Endodermal cell (in vitro differentiated cells): ENCODE measurements around the gene MAPKAPK2. TPM values are rescaled to one million over a fixed set of nuclear protein-coding genes. Genes with fewer than 3 reads are reported as not detected.

Source experiments
- DNase-seq: peaks from one replicate; pipeline ENCODE4 v3.0.0-alpha.2; 2017
- H3K27ac ChIP-seq: 2 replicates; pipeline ENCODE4 v1.5.1; 2013; ENCODE audit warnings: mild to moderate bottlenecking, low read depth, low read length, moderate library complexity
- H3K27me3 ChIP-seq: 2 replicates; pipeline ENCODE4 v1.6.1; 2013; ENCODE audit warnings: mild to moderate bottlenecking, low read length, moderate library complexity; ENCODE audit not compliant: insufficient read depth, control insufficient read depth, poor library complexity, severe bottlenecking
- H3K36me3 ChIP-seq: 2 replicates; pipeline ENCODE4 v1.7.0; 2013; ENCODE audit warnings: mild to moderate bottlenecking, low read length, moderate library complexity; ENCODE audit not compliant: control insufficient read depth, insufficient read depth
- H3K4me1 ChIP-seq: one replicate; pipeline ENCODE4 v1.7.0; 2013; ENCODE audit warnings: low read length; ENCODE audit not compliant: control insufficient read depth, insufficient read depth
- H3K4me3 ChIP-seq: 2 replicates; pipeline ENCODE4 v1.5.1; 2013; ENCODE audit warnings: mild to moderate bottlenecking, low read length, moderate library complexity
- H3K9ac ChIP-seq: 2 replicates; pipeline ENCODE4 v1.6.1; 2013; ENCODE audit warnings: mild to moderate bottlenecking, low read length, moderate library complexity; ENCODE audit not compliant: poor library complexity, severe bottlenecking; ENCODE audit errors: extremely low read depth
- H3K9me3 ChIP-seq: 2 replicates; pipeline ENCODE4 v1.6.1; 2013; ENCODE audit warnings: mild to moderate bottlenecking, low read length, moderate library complexity; ENCODE audit not compliant: control insufficient read depth
- H3K27ac Mint-ChIP-seq: 2 replicates; pipeline ENCODE4 v1.8.0; 2020; ENCODE audit warnings: mixed read lengths
- H3K27me3 Mint-ChIP-seq: 2 replicates; pipeline ENCODE4 v1.8.0; 2021; ENCODE audit warnings: mild to moderate bottlenecking, mixed read lengths; ENCODE audit not compliant: insufficient read depth
- H3K36me3 Mint-ChIP-seq: 2 replicates; pipeline ENCODE4 v1.8.0; 2020; ENCODE audit warnings: low read depth, mixed read lengths
- H3K4me1 Mint-ChIP-seq: 2 replicates; pipeline ENCODE4 v1.8.0; 2020; ENCODE audit warnings: mixed read lengths
- H3K4me3 Mint-ChIP-seq: 2 replicates; pipeline ENCODE4 v1.8.0; 2020; ENCODE audit warnings: mild to moderate bottlenecking, moderate library complexity, mixed read lengths
- H3K9me3 Mint-ChIP-seq: 2 replicates; pipeline ENCODE4 v1.8.0; 2020; ENCODE audit warnings: mild to moderate bottlenecking, mixed read lengths
- WGBS, 2 experiments: methylation state at CpG; one replicate each; pipeline versions ENCODE4 v1.1.5 to v1.1.7; 2013; ENCODE audit warnings: missing lambda C conversion rate in 2 of 2, mixed read lengths in 1 of 2; ENCODE audit not compliant: insufficient coverage in 1 of 2, insufficient read length in 1 of 2; 5-methylcytosine and 5-hydroxymethylcytosine counted together
- total RNA-seq, 2 donors: library from RNA; stranded (reverse); fragmentation: NEBNext Ultra II Directional in 1 of 2; extraction: Animal tissue kit (Norgen Biotek cat#: 25700) in 1 of 2; gene quantifications; 2 replicates in 1 of 2; 3 replicates in 1 of 2; pipeline ENCODE4 v1.2.1, GENCODE V29; 2021
- TF ChIP-seq, protein P1 (sequence below): fragments of 200-600 bp; sonication (generic); conservative IDR thresholded peaks from 2 replicates; pipeline ENCODE4 v1.5.0; 2021; ENCODE audit warnings: antibody characterized with exemption, mild to moderate bottlenecking

MAPKAPK2 gene
- total RNA-seq, 2 donors from 2014 or later, result 72.8 to 79.7 TPM

DNA sequence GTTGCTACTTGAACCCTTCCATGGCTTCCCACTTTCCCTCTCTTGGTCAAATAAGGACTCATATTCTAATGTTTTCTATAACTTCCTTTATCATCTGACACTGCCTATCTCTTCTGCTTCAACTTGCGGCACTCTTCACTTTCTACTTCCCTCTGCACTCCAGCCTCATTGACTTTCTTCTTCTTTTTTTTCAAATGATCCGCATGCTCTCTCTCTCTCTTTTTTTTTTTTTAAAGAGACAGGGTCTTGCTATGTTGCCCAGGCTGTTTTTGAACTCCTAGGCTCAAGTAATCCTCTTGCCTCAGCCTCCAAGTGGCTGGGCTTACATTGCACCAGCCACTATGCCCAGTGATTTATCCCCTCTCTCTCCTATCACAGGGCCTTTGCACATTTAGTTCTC lies 94.9 kb downstream of the MAPKAPK2 start:
- no peak for DNase-seq
- Histone ChIP-seq H3K27me3 (no peaks in the 10 kb centered on the region), H3K36me3 (no peaks in the 10 kb centered on the region), H3K9me3 (no peaks in the 10 kb centered on the region), H3K4me1 (peaks cover 7% of the 10 kb centered on the region), H3K4me3 (no peak overlapping the region), H3K9ac (no peak overlapping the region), H3K27ac (no peak overlapping the region)
- Mint-ChIP-seq H3K27ac (no peak overlapping the region), H3K9me3 (no peaks in the 10 kb centered on the region), H3K4me1 (peaks cover 14% of the 10 kb centered on the region), H3K4me3 (no peak overlapping the region), H3K27me3 (no peaks in the 10 kb centered on the region), H3K36me3 (no peaks in the 10 kb centered on the region)
- 88 to 93% methylated on average over 2 of the region's 2 CpGs for WGBS, 2 experiments
- TF ChIP-seq, protein P1, sequence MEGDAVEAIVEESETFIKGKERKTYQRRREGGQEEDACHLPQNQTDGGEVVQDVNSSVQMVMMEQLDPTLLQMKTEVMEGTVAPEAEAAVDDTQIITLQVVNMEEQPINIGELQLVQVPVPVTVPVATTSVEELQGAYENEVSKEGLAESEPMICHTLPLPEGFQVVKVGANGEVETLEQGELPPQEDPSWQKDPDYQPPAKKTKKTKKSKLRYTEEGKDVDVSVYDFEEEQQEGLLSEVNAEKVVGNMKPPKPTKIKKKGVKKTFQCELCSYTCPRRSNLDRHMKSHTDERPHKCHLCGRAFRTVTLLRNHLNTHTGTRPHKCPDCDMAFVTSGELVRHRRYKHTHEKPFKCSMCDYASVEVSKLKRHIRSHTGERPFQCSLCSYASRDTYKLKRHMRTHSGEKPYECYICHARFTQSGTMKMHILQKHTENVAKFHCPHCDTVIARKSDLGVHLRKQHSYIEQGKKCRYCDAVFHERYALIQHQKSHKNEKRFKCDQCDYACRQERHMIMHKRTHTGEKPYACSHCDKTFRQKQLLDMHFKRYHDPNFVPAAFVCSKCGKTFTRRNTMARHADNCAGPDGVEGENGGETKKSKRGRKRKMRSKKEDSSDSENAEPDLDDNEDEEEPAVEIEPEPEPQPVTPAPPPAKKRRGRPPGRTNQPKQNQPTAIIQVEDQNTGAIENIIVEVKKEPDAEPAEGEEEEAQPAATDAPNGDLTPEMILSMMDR, result no peak

DNA sequence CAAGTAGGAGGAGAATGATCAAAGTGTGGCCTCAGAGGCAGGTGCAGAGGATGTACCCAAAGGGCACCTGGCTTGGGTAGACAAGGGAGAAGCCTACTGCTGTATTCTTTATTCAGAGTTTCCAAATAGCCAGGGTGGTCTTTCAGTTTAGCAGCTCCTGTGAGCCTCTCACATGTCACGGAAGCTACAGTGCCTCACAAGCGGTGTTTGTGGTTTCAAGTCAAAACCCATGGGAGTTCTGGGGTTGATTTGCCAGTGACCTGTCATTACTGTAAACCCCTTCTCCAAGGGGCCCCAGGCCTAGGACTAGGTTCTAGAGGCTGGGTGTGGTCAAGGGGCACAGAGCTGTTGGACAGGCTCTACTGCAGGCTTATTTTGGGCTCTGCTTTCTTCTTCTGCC lies 97.7 kb downstream of the MAPKAPK2 start:
- H3K4me3 Mint-ChIP-seq, result no peak overlapping the region
- H3K9me3 Mint-ChIP-seq, result no peaks in the 10 kb centered on the region
- H3K36me3 ChIP-seq, result no peaks in the 10 kb centered on the region
- no peaks in the 10 kb centered on the region for H3K27me3 Mint-ChIP-seq
- no peaks in the 10 kb centered on the region for H3K9me3 ChIP-seq
- no peak overlapping the region for H3K27ac Mint-ChIP-seq
- H3K4me1 Mint-ChIP-seq, result no peaks in the 10 kb centered on the region
- 90 to 93% methylated on average over 2 of the region's 2 CpGs for WGBS, 2 experiments
- H3K4me1 ChIP-seq, result no peaks in the 10 kb centered on the region
- H3K4me3 ChIP-seq, result no peak overlapping the region
- TF ChIP-seq, protein P1, result no peak
- H3K27ac ChIP-seq, result no peak overlapping the region
- DNase-seq, result no peak
- H3K9ac ChIP-seq, result no peak overlapping the region
- H3K27me3 ChIP-seq, result peaks cover 4% of the 10 kb centered on the region
- H3K36me3 Mint-ChIP-seq, result no peaks in the 10 kb centered on the region

DNA sequence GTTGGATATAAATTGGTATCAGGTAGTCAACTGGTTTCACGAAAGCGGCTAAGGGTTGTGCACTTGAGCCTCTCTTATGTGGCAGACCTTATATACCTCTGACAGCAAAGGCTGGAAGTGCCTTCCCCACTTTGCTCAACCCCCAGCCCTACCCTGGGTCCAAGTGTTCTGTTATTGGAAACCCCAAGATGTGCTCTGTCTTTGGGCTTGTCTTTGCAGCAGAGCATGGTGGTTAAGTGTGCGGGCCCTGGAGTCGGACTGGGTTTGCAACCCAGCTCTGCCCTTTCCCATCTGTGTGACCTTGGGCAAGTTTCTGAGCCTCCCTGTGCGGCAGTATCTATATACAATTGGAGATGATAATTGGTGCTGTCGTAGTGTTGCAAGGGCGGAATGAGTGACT lies 98.8 kb downstream of the MAPKAPK2 start:
- Histone ChIP-seq H3K9me3 (no peaks in the 10 kb centered on the region), H3K9ac (no peak overlapping the region), H3K36me3 (no peaks in the 10 kb centered on the region), H3K27ac (no peak overlapping the region), H3K4me1 (no peaks in the 10 kb centered on the region), H3K27me3 (peaks cover 4% of the 10 kb centered on the region), H3K4me3 (no peak overlapping the region)
- Mint-ChIP-seq H3K4me3 (no peak overlapping the region), H3K27me3 (no peaks in the 10 kb centered on the region), H3K27ac (no peak overlapping the region), H3K9me3 (no peaks in the 10 kb centered on the region), H3K36me3 (no peaks in the 10 kb centered on the region), H3K4me1 (no peaks in the 10 kb centered on the region)
- TF ChIP-seq, protein P1, result no peak
- DNase-seq, result no peak
- WGBS, 2 experiments, result 92% methylated on average over 7 of the region's 7 CpGs

Other genes starting within 250 kb of the MAPKAPK2 start
- 1 to 10 TPM; 5.0 to 8.5 TPM for gene IKBKE, start 214.4 kb upstream of the MAPKAPK2 start, total RNA-seq
- gene RASSF5, start 177.4 kb upstream of the MAPKAPK2 start, total RNA-seq, result under 1 TPM; 0.20 to 0.26 TPM
- 10 to 100 TPM; 38.3 to 41.9 TPM for gene EIF2D, start 72.4 kb upstream of the MAPKAPK2 start, total RNA-seq
- gene DYRK3, start 49.4 kb upstream of the MAPKAPK2 start, total RNA-seq, result 10 to 100 TPM in 1 of 2 donors, 1 to 10 TPM in 1; 9.0 to 13.5 TPM
- not detected for gene IL19, start 85.9 kb downstream of the MAPKAPK2 start, total RNA-seq
- not detected for gene IL10, start 87.6 kb downstream of the MAPKAPK2 start, total RNA-seq
- not detected for gene IL20, start 180.7 kb downstream of the MAPKAPK2 start, total RNA-seq
- not detected for gene IL24, start 212.5 kb downstream of the MAPKAPK2 start, total RNA-seq
- not detected for gene FCMR, start 237.0 kb downstream of the MAPKAPK2 start, total RNA-seq